Measurements from ENCODE around the gene SLC25A45. TPM values are rescaled to one million over a fixed set of nuclear protein-coding genes. Genes with fewer than 3 reads are reported as not detected.

SLC25A45 gene
- total RNA-seq, 1 donor from 2014 or later: 10.8 TPM

DNA sequence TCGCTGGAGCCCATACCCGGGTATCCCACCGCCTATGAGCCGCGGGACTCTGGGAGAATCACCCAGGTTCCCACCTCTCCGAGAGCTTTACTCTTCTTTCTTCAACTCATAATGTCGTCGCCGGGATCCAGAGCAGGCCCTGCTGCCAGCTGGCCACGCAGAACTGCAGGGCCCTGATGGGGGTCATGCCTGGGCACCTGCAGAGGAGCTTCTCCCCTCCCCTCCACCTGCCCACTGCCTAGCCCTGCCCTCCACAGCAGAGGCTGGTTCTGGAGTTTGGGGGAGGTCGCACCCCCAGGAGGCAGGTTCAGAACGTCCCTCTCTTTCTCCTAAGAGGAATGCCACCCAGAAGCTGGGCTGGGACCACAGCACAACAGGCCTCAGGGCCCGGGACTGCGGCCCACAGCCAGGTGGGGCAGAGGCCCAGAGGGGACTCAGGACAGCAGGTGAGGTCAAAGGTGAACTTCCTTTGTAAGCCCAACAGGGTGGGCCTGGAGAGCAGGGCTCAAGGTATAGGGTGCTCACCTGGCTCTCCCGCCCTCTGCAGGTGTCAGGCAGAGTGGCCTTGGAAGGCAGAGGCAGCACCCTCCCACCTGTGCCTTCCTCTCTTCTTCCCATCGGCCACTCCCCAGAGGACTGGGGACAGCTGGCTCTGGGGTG, 1.9 kb downstream of the SLC25A45 start:
- H3K9me3 Mint-ChIP-seq (ENCODE audit: unreplicated experiment): no peaks in the 10 kb centered on the region
- H3K27me3 Mint-ChIP-seq (ENCODE audit: unreplicated experiment): no peaks in the 10 kb centered on the region
- DNase-seq (ENCODE audit: extremely low spot score, unreplicated experiment): no peak
- TF ChIP-seq, protein P1, sequence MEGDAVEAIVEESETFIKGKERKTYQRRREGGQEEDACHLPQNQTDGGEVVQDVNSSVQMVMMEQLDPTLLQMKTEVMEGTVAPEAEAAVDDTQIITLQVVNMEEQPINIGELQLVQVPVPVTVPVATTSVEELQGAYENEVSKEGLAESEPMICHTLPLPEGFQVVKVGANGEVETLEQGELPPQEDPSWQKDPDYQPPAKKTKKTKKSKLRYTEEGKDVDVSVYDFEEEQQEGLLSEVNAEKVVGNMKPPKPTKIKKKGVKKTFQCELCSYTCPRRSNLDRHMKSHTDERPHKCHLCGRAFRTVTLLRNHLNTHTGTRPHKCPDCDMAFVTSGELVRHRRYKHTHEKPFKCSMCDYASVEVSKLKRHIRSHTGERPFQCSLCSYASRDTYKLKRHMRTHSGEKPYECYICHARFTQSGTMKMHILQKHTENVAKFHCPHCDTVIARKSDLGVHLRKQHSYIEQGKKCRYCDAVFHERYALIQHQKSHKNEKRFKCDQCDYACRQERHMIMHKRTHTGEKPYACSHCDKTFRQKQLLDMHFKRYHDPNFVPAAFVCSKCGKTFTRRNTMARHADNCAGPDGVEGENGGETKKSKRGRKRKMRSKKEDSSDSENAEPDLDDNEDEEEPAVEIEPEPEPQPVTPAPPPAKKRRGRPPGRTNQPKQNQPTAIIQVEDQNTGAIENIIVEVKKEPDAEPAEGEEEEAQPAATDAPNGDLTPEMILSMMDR (IDR thresholded peaks at IDR 0.05): no peak
- no peak overlapping the region for H3K27ac Mint-ChIP-seq (ENCODE audit: unreplicated experiment)
- H3K4me1 Mint-ChIP-seq (ENCODE audit: unreplicated experiment): peaks cover 40% of the 10 kb centered on the region
- no peaks in the 10 kb centered on the region for H3K36me3 Mint-ChIP-seq (ENCODE audit: unreplicated experiment)
- no peak overlapping the region for H3K4me3 Mint-ChIP-seq (ENCODE audit: unreplicated experiment)

DNA sequence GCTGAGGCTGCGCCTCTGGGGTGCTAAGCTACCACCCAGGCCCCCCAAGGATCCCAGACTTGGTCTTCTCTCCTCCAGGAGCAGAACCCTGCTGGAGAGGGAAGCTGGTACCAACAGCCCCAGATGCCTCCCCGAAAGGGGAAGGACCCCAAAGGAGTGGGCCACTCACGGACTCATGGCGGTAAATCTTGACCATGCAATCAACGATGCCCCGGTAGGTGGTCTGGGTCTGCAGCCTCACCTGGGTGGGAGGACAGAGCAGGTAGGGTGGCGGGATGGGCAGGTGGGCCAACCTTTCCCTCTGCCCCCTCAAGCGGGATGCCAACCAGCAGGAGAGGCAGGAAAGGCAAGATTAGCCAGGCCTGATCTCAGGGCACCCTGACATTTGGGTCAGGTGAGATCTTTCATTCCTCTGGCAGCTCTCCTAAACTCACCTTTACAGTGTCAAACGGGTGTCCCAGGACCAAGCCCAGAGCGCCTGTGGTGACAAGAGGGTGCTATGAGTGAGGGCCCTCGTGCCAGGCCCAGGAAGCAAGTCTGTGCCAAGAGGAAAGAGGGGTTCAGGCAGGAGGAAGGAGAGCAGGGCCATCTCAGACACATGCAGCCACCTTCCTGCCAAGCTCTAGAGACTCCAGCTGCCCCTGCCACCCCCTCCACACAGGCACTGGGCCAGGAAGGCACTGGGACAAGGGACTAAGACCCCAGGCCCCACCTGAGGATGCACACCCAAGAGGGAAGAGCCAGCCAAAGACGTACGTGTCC, 2.6 kb downstream of the SLC25A45 start:
- Mint-ChIP-seq H3K4me3 (ENCODE audit: unreplicated experiment) (no peak overlapping the region), H3K9me3 (ENCODE audit: unreplicated experiment) (no peaks in the 10 kb centered on the region), H3K36me3 (ENCODE audit: unreplicated experiment) (no peaks in the 10 kb centered on the region), H3K27ac (ENCODE audit: unreplicated experiment) (no peak overlapping the region), H3K4me1 (ENCODE audit: unreplicated experiment) (peaks cover 35% of the 10 kb centered on the region), H3K27me3 (ENCODE audit: unreplicated experiment) (no peaks in the 10 kb centered on the region)
- TF ChIP-seq, protein P1 (IDR thresholded peaks at IDR 0.05): no peak
- no peak for DNase-seq (ENCODE audit: extremely low spot score, unreplicated experiment)

DNA sequence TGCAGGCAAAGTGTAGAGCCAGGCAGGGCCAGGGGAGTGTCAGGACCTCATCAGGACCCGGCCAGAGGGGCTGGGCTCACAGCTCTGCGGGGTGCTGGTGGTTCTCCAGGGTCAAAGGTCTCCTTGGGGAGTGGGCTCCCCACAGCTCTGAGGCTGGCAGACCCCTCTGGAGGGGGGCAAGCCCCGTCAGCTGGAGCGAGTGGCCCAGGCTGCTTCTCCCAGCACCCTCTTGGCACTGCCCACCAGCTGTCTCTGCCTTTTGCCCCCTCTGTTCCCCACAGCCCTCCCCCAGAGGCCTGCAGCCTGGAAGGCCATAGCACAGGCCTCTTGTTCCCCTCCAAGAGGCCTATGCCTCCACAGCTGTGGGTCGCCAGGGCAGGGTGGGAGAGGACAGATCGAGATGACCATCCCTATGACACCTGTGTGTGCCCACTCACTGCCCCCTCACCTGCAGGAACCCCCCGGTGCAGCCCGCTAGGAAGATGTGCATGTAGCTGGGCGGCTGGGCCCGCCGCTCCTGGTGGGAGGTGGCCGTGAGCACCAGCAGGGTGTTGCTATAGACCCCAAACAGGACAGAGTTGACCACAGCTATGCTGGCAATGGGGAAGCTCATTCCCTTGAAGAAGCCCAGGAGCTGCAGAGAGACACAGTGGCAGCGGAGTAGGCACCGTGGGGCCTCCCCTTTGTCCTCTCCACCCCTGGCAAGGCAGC, 3.4 kb downstream of the SLC25A45 start:
- Mint-ChIP-seq H3K4me1 (ENCODE audit: unreplicated experiment) (peaks cover 27% of the 10 kb centered on the region), H3K27ac (ENCODE audit: unreplicated experiment) (no peak overlapping the region), H3K9me3 (ENCODE audit: unreplicated experiment) (no peaks in the 10 kb centered on the region), H3K27me3 (ENCODE audit: unreplicated experiment) (no peaks in the 10 kb centered on the region), H3K4me3 (ENCODE audit: unreplicated experiment) (no peak overlapping the region), H3K36me3 (ENCODE audit: unreplicated experiment) (no peaks in the 10 kb centered on the region)
- TF ChIP-seq, protein P1 (IDR thresholded peaks at IDR 0.05): no peak
- no peak for DNase-seq (ENCODE audit: extremely low spot score, unreplicated experiment)

DNA sequence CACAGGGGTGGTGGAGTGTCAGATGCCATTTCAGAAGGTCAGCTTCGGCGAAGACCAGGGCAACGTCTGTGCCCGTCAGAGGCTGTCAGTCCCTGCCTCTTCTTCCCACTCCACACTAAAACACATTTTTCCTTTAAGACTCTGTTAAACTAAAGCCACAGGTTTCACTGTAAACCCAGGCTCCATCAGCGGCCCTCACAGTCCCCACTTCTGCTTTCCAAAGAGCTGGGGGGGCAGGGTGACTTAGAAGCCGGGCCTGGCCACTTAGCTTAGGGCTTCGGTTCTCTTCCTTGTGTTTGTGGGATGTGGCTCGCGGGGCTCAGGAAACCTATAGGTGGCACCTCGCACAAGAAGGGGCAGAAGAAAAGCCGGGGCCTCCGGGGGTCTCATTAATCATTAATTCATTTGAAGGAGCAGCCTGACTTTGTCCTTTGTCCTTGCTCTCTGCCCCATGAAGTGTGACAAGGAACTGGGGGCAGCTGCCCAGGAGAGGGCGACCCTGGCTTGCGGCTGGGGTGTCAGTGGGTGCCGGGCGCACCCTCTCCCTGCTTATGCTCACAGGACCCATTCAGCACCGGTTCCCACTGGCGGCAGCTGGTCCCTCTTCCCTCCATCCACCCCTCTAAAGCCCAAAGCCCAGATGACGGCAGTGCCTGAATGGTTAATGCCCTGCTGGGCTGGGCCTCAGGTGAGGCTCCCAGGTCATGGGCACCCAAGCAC, 4.1 kb downstream of the SLC25A45 start:
- TF ChIP-seq, protein P1 (IDR thresholded peaks at IDR 0.05): no peak
- H3K36me3 Mint-ChIP-seq (ENCODE audit: unreplicated experiment): no peaks in the 10 kb centered on the region

More for the DNA sequence above, 4.1 kb downstream of the SLC25A45 start:
- H3K4me1 Mint-ChIP-seq (ENCODE audit: unreplicated experiment): peaks cover 20% of the 10 kb centered on the region
- H3K9me3 Mint-ChIP-seq (ENCODE audit: unreplicated experiment): no peaks in the 10 kb centered on the region
- no peak overlapping the region for H3K27ac Mint-ChIP-seq (ENCODE audit: unreplicated experiment)
- no peaks in the 10 kb centered on the region for H3K27me3 Mint-ChIP-seq (ENCODE audit: unreplicated experiment)
- DNase-seq (ENCODE audit: extremely low spot score, unreplicated experiment): no peak
- no peak overlapping the region for H3K4me3 Mint-ChIP-seq (ENCODE audit: unreplicated experiment)
